ENCODE data around the gene RNF157. TPM values are rescaled to one million over a fixed set of nuclear protein-coding genes. Genes with fewer than 3 reads are reported as not detected.

Gene RNF157
- total RNA-seq, 3 donors from 2014 or later = 3.1 to 7.8 (median 4.3) TPM

DNA sequence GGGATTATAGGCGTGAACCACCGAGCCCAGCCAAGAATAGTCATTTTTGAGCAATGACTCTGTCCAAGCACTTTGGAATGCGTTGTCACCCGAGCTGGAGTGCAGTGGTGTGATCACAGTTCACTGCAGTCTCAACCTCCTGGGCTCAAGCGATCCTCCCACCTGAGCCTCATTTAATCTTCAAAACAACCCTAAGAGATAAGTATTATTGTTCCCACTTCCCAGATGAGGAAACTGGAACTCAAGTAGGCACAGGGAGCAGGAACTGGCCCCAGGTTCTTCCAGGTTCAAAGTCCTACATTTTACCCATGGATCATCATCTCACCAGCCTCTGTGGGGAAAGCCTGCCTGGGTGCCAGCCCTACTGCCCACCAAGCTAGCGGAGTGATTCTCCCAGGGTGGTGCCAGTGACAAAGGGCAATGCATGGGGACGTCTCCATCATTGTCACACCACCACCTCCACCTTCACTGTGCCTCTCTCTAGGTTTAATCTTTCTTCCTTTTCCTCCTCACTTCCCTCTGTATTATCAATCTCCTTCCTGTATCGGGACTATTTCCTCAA lies 11.3 kb upstream of the RNF157 start:
- Histone ChIP-seq H3K27me3 (no peaks in the 10 kb centered on the region), H3K27ac (peak overlapping the region; percentile 78 to 89), H3K4me3 (no peak overlapping the region), H3K9me3 (no peaks in the 10 kb centered on the region), H3K4me1 (peaks cover 0 to 3% of the 10 kb centered on the region in 2 donors), H3K36me3 (no peaks in the 10 kb centered on the region)
- no peak for DNase-seq (ENCODE audit: low spot score in 2 of 2)
- intact Hi-C loops (cut with DNase I; ENCODE audit: low total_unique reads) = no loop called here
- no peak for TF ChIP-seq POLR2AphosphoS5 (IDR thresholded peaks at IDR 0.05)
- TF ChIP-seq POLR2A (IDR thresholded peaks at IDR 0.05) = no peak
- TF ChIP-seq CTCF (IDR thresholded peaks at IDR 0.05) = no peak

DNA sequence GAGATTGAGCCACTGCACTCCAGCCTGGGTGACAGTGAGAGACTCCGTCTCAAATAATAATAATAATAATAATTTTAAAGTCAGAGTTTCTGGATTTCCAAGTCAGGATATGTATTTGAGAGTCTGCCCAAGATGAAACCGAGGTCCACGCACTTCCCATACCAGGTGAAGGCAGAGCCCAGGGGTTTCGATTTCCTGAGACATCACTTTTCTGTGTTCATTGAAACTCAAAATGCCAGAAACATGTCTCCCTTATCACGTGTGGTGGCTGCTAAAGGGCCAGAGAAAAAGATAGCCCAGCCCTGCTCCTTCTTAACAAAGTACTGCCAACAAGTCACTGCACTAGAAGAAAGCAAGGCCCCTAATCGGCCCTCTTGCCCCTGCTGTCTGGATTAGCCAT lies 9.8 kb upstream of the RNF157 start:
- DNase-seq (ENCODE audit: low spot score in 2 of 2) = no peak
- Histone ChIP-seq H3K9me3 (no peaks in the 10 kb centered on the region), H3K27ac (no peak overlapping the region), H3K36me3 (no peaks in the 10 kb centered on the region), H3K27me3 (no peaks in the 10 kb centered on the region), H3K4me1 (peaks cover 0 to 3% of the 10 kb centered on the region in 2 donors), H3K4me3 (no peak overlapping the region)
- intact Hi-C loops (cut with DNase I; ENCODE audit: low total_unique reads) = no loop called here
- TF ChIP-seq CTCF (IDR thresholded peaks at IDR 0.05) (no peak), POLR2A (IDR thresholded peaks at IDR 0.05) (no peak)

DNA sequence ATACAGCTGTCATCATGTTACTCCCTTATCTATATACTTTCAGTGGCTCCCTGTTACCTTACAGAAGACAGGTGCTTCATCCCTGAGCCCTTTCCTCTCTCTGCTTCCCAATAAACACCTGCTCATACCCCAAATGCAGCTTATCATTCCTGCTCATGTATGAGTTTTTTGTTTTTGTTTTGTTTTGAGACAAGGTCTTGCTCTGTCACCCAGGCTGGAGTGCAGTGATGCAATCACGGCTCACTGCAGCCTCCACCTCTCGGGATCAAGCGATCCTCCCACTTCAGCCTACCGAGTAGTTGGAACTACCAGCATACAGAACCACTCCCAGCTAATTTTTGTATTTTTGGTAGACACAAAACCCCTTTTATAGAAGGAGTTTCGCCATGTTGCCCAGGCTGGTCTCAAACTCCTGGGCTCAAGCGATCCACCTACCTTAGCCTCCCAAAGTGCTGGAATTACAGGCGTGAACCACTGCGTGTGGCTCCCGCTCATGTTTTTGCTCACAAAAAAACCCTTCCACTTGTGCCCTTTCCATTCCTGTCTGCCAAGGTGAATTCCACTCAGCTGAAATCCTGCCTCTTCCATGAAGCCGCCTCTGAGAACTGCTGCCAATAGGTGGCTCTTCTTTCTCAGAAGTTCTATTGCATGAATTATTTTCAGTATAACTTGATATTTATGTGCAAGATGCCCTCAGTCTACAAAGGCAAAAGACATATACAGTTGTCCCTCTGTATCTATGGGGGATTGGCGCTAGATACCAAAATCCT lies 7.9 kb upstream of the RNF157 start:
- Histone ChIP-seq H3K4me1 (peaks cover 0 to 2% of the 10 kb centered on the region in 2 donors), H3K27ac (no peak overlapping the region), H3K9me3 (no peaks in the 10 kb centered on the region), H3K36me3 (no peaks in the 10 kb centered on the region), H3K27me3 (no peaks in the 10 kb centered on the region), H3K4me3 (no peak overlapping the region)
- intact Hi-C loops (cut with DNase I; ENCODE audit: low total_unique reads) = no loop called here
- TF ChIP-seq CTCF (IDR thresholded peaks at IDR 0.05) (no peak), POLR2A (IDR thresholded peaks at IDR 0.05) (no peak), POLR2AphosphoS5 (IDR thresholded peaks at IDR 0.05) (no peak)
- no peak for DNase-seq (ENCODE audit: low spot score in 2 of 2)

DNA sequence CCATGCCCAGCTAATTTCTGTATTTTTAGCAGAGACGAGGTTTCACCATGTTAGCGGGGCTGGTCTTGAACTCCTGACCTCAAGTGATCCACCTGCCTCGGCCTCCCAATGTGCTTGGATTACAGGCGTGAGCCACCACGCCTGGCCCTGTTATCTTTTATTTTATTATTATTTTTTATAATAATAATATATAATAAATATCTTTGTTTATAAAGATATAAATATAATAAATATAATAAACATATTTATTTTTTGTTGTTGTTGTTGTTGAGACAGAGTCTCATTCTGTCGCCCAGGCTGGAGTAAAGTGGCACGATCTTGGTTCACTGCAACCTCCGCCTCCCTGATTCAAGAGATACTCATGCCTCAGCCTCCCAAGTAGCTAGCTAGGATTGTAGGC lies 7.0 kb upstream of the RNF157 start:
- Histone ChIP-seq H3K4me1 (no peaks in the 10 kb centered on the region), H3K27me3 (no peaks in the 10 kb centered on the region), H3K27ac (no peak overlapping the region), H3K4me3 (no peak overlapping the region), H3K9me3 (no peaks in the 10 kb centered on the region), H3K36me3 (no peaks in the 10 kb centered on the region)
- intact Hi-C loops (cut with DNase I; ENCODE audit: low total_unique reads) = no loop called here
- TF ChIP-seq POLR2A (IDR thresholded peaks at IDR 0.05) (no peak), POLR2AphosphoS5 (IDR thresholded peaks at IDR 0.05) (no peak), CTCF (IDR thresholded peaks at IDR 0.05) (no peak)
- DNase-seq (ENCODE audit: low spot score in 2 of 2) = no peak
